GM18951 (cell line): ENCODE data around the gene ATP2B3.
"Not testable (repeated sequence)": the region's sequence is repeated elsewhere in the genome, so short reads cannot be mapped to it uniquely, and the experiment has no call there.

Experiments
- POLR2A ChIP-seq: IDR thresholded peaks from 4 replicates; pipeline ENCODE4 v1.6.1; 2011; ENCODE audit warnings: mild to moderate bottlenecking; ENCODE audit not compliant: insufficient read length, insufficient read depth; ENCODE audit errors: extremely low read depth
- in situ Hi-C: fragments of 300-500 bp; cut with MboI; formaldehyde crosslinking; loops from one replicate; pipeline ENCODE4 v1.12.0; 2022; ENCODE audit warnings: low sequenced_read_pairs, mixed read lengths, inconsistent platforms; ENCODE audit not compliant: unreplicated experiment

The ATP2B3 gene

GRCh38 chrX:153603131-153603656 is 85.8 kb downstream of the ATP2B3 start:
- in situ Hi-C loops: no loop called here

GRCh38 chrX:153604666-153605380 is 87.4 kb downstream of the ATP2B3 start:
- in situ Hi-C loops: not testable (repeated sequence)

More at GRCh38 chrX:153603131-153603656, 85.8 kb downstream of the ATP2B3 start:
- no peak for TF ChIP-seq POLR2A

GRCh38 chrX:153606503-153606902 is 89.1 kb downstream of the ATP2B3 start:
- no peak for TF ChIP-seq POLR2A
- in situ Hi-C loops: no loop called here

GRCh38 chrX:153608376-153608775 is 90.9 kb downstream of the ATP2B3 start:
- in situ Hi-C loops: no loop called here
- no peak for TF ChIP-seq POLR2A

GRCh38 chrX:153608806-153609205 is 91.4 kb downstream of the ATP2B3 start:
- no peak for TF ChIP-seq POLR2A
- in situ Hi-C loops: no loop called here

- TF ChIP-seq POLR2A: no peak
- in situ Hi-C loops: no loop called here
These were observed 92.7 kb downstream of the ATP2B3 start for GRCh38 chrX:153609917-153610835.

GRCh38 chrX:153610836-153611213 is 93.4 kb downstream of the ATP2B3 start:
- TF ChIP-seq POLR2A: no peak
- in situ Hi-C loops: no loop called here

- in situ Hi-C loops: no loop called here
- TF ChIP-seq POLR2A: no peak
These were observed 94.1 kb downstream of the ATP2B3 start for GRCh38 chrX:153611298-153612095.

- no peak for TF ChIP-seq POLR2A
- in situ Hi-C loops: no loop called here
These were observed 95.0 kb downstream of the ATP2B3 start for GRCh38 chrX:153612413-153612812.

GRCh38 chrX:153614818-153615217 is 97.4 kb downstream of the ATP2B3 start:
- in situ Hi-C loops: no loop called here
- TF ChIP-seq POLR2A: no peak

GRCh38 chrX:153620576-153620975 is 103.1 kb downstream of the ATP2B3 start:
- no peak for TF ChIP-seq POLR2A
- in situ Hi-C loops: no loop called here

- TF ChIP-seq POLR2A: no peak
- in situ Hi-C loops: no loop called here
These were observed 104.6 kb downstream of the ATP2B3 start for GRCh38 chrX:153621949-153622598.
